Measurements from ENCODE around the gene CAMKK2. TPM values are rescaled to one million over a fixed set of nuclear protein-coding genes. Genes with fewer than 3 reads are reported as not detected.
"Not testable (repeated sequence)": the region's sequence is repeated elsewhere in the genome, so short reads cannot be mapped to it uniquely, and the experiment has no call there.

CAMKK2 gene
- total and polyA plus RNA-seq, 9 of the 15 experiments (the other 6 are each of a cell fraction or from before 2014, with no cell fraction given), result 4.3 to 32.0 (median 18.2) TPM

GRCh38 chr12:121259074-121259473 is 37.4 kb downstream of the CAMKK2 start:
- no peaks in the 10 kb centered on the region for H3K79me2 ChIP-seq (ENCODE audit: control insufficient read depth, insufficient read depth, low read length)
- intact Hi-C loops (cut with micrococcal nuclease) (no loop called here), in situ Hi-C loops (cut with MboI) (no loop called here)
- no peaks in the 10 kb centered on the region for H4K20me1 ChIP-seq (replicated peaks; ENCODE audit: control insufficient read depth, insufficient read depth, low read length)
- no peaks in the 10 kb centered on the region for H3K4me1 ChIP-seq (replicated peaks in 1 of 2; ENCODE audit: control insufficient read depth in 2 of 2, insufficient read depth in 2 of 2, low read length in 2 of 2)
- no peak for ATAC-seq
- H3K9ac ChIP-seq (ENCODE audit: insufficient read depth in 1 of 2, low read depth in 2 of 2, low read length in 2 of 2), result no peak overlapping the region
- ChIA-PET POLR2A (interaction anchor here (1.1 to 1.2 kb wide), 3 partner anchors 8 to 13 kb away, joined by 3 read pairs; no protein-coding TSS in a partner anchor), CTCF (ENCODE audit: low intra/inter-chr PET ratio) (no interaction called here)
- H3K4me3 ChIP-seq, result no peak overlapping the region
- H3K27ac ChIP-seq (ENCODE audit: extremely low read depth, low read depth, low read length), result no peak overlapping the region
- H3K36me3 ChIP-seq (ENCODE audit: control insufficient read depth, insufficient read depth, low read length), result peaks cover 54% of the 10 kb centered on the region; the same call in 2 of the 3 replicates
- H3K9me3 ChIP-seq (replicated peaks; ENCODE audit: control insufficient read depth, insufficient read depth, low read depth, low read length), result no peaks in the 10 kb centered on the region
- no peak for FAIRE-seq
- H3K27me3 ChIP-seq (ENCODE audit: control insufficient read depth in 2 of 2, insufficient read depth in 2 of 2, low read length in 2 of 2), result no peaks in the 10 kb centered on the region
- no peak for DNase-seq (ENCODE audit: extremely low read depth in 1 of 4, low spot score in 3 of 4)
- BruUV-seq (replicated peaks), result no TSS peak
- H3K4me2 ChIP-seq (ENCODE audit: insufficient read depth, low read length), result no peak overlapping the region
- TF ChIP-seq HOMEZ (CRISPR knock-in tag; IDR thresholded peaks at IDR 0.05), result no peak
- no peak for TF ChIP-seq MTA2 (IDR thresholded peaks at IDR 0.05; ENCODE audit: low read depth)
- no peak for TF ChIP-seq SPI1 (IDR thresholded peaks at IDR 0.05; ENCODE audit: borderline replicate concordance, low read depth, low read length)
- no peak for TF ChIP-seq ZFP1 (CRISPR knock-in tag; IDR thresholded peaks at IDR 0.05)
- no peak for TF ChIP-seq ZKSCAN1 (IDR thresholded peaks at IDR 0.05; ENCODE audit: low read depth, low read length)
- TF ChIP-seq NCOA4 (IDR thresholded peaks at IDR 0.05; ENCODE audit: partially characterized antibody), result no peak
- no peak for TF ChIP-seq EWSR1 (IDR thresholded peaks at IDR 0.05; ENCODE audit: borderline replicate concordance, low read depth, partially characterized antibody)
- WGBS (ENCODE audit: insufficient coverage, low coverage, missing lambda C conversion rate), result 93% methylated on average over 10 of the region's 11 CpGs
- H2AFZ ChIP-seq (ENCODE audit: low read depth, low read length), result no peak overlapping the region
- H3K9me1 ChIP-seq (ENCODE audit: control insufficient read depth, insufficient read depth, low read length), result no peaks in the 10 kb centered on the region

GRCh38 chr12:121257704-121258449 is 38.6 kb downstream of the CAMKK2 start:
- H3K79me2 ChIP-seq (ENCODE audit: control insufficient read depth, insufficient read depth, low read length); FAIRE-seq; ATAC-seq; in situ Hi-C loops (cut with MboI); H3K4me1 ChIP-seq (replicated peaks in 1 of 2; ENCODE audit: control insufficient read depth in 2 of 2, insufficient read depth in 2 of 2, low read length in 2 of 2); H3K9ac ChIP-seq (ENCODE audit: insufficient read depth in 1 of 2, low read depth in 2 of 2, low read length in 2 of 2); H4K20me1 ChIP-seq (replicated peaks; ENCODE audit: control insufficient read depth, insufficient read depth, low read length); H3K9me3 ChIP-seq (replicated peaks; ENCODE audit: control insufficient read depth, insufficient read depth, low read depth, low read length); H3K4me3 ChIP-seq; H3K27ac ChIP-seq (ENCODE audit: extremely low read depth, low read depth, low read length); CTCF ChIA-PET (ENCODE audit: low intra/inter-chr PET ratio); H3K9me1 ChIP-seq (ENCODE audit: control insufficient read depth, insufficient read depth, low read length); intact Hi-C loops (cut with micrococcal nuclease); H3K4me2 ChIP-seq (ENCODE audit: insufficient read depth, low read length); BruUV-seq (replicated peaks); DNase-seq (ENCODE audit: extremely low read depth in 1 of 4, low spot score in 3 of 4); H2AFZ ChIP-seq (ENCODE audit: low read depth, low read length); H3K27me3 ChIP-seq (ENCODE audit: control insufficient read depth in 2 of 2, insufficient read depth in 2 of 2, low read length in 2 of 2): not testable (repeated sequence)
- WGBS (ENCODE audit: insufficient coverage, low coverage, missing lambda C conversion rate), result 80% methylated on average over 8 of the region's 8 CpGs
- POLR2A ChIA-PET, result interaction anchor here (0.7 to 1.2 kb wide), 5 partner anchors 9 to 143 kb away, joined by 3 to 8 read pairs (median 3); no protein-coding TSS in a partner anchor
- H3K36me3 ChIP-seq (ENCODE audit: control insufficient read depth, insufficient read depth, low read length), result peaks cover 54% of the 10 kb centered on the region

Data from K562 (cell line).